WTC11 (cell line): ENCODE data around the gene VANGL1. TPM values are rescaled to one million over a fixed set of nuclear protein-coding genes. Genes with fewer than 3 reads are reported as not detected.

Experiments used
- ATAC-seq: fragments of 200-7000 bp; cut with Tn5 transposase; 2 replicates; pipeline ENCODE4 v1.10.0; 2021; ENCODE audit warnings: mild to moderate bottlenecking, moderate library complexity
- CTCF ChIA-PET: fragments of 300-600 bp; sonication (Branson Sonifier 250); formaldehyde crosslinking; loops from one replicate; lab custom pipeline; 2021; ENCODE audit warnings: antibody characterized with exemption; lab: Charles Lee
- POLR2A ChIA-PET: fragments of 350-600 bp; sonication (Branson Sonifier 250); formaldehyde crosslinking; loops from one replicate; lab custom pipeline; 2021; ENCODE audit warnings: antibody characterized with exemption; lab: Charles Lee
- DNase-seq: peaks from one replicate; pipeline ENCODE4 v3.0.0; 2021; ENCODE audit warnings: low spot score
- H3K27ac Mint-ChIP-seq: 2 replicates; pipeline ENCODE4 v1.8.0; 2021; ENCODE audit warnings: mixed read lengths
- H3K27me3 Mint-ChIP-seq: 2 replicates; pipeline ENCODE4 v1.8.0; 2021; ENCODE audit warnings: low read depth, mild to moderate bottlenecking, moderate library complexity, mixed read lengths
- H3K36me3 Mint-ChIP-seq: 2 replicates; pipeline ENCODE4 v1.8.0; 2021; ENCODE audit warnings: mixed read lengths
- H3K4me1 Mint-ChIP-seq: 2 replicates; pipeline ENCODE4 v1.8.0; 2022; ENCODE audit warnings: mixed read lengths
- H3K4me3 Mint-ChIP-seq: 2 replicates; pipeline ENCODE4 v1.8.0; 2021; ENCODE audit warnings: mild to moderate bottlenecking, moderate library complexity, mixed read lengths
- H3K9me3 Mint-ChIP-seq: 2 replicates; pipeline ENCODE4 v1.8.0; 2021; ENCODE audit warnings: mixed read lengths
- AR ChIP-seq: fragments of 250-450 bp; sonication (Bioruptor Pico); IDR thresholded peaks from 2 replicates; pipeline ENCODE4 v1.9.0; 2021; ENCODE audit warnings: mild to moderate bottlenecking
- ATF6 ChIP-seq: sonication (generic); formaldehyde crosslinking; IDR thresholded peaks from 2 replicates; pipeline ENCODE4 v1.8.1; 2023; ENCODE audit warnings: mild to moderate bottlenecking, missing genetic modification reagents
- CREM ChIP-seq: sonication (generic); formaldehyde crosslinking; IDR thresholded peaks from 2 replicates; pipeline ENCODE4 v1.8.1; 2022; ENCODE audit warnings: mild to moderate bottlenecking, missing genetic modification reagents, moderate library complexity
- ELF4 ChIP-seq: sonication (generic); formaldehyde crosslinking; IDR thresholded peaks from 2 replicates; pipeline ENCODE4 v1.8.1; 2022; ENCODE audit warnings: low read depth, mild to moderate bottlenecking, moderate library complexity, missing genetic modification reagents
- ERG ChIP-seq: fragments of 250-450 bp; sonication (Bioruptor Pico); IDR thresholded peaks from 2 replicates; pipeline ENCODE4 v1.8.0; 2021; ENCODE audit warnings: mild to moderate bottlenecking
- FOXK1 ChIP-seq: sonication (generic); formaldehyde crosslinking; IDR thresholded peaks from 2 replicates; pipeline ENCODE4 v1.8.0; 2022; ENCODE audit warnings: mild to moderate bottlenecking, moderate library complexity, missing genetic modification reagents
- GRHL2 ChIP-seq: fragments of 250-450 bp; sonication (Bioruptor Pico); IDR thresholded peaks from 2 replicates; pipeline ENCODE4 v1.8.0; 2022; ENCODE audit warnings: mild to moderate bottlenecking, moderate library complexity; ENCODE audit not compliant: insufficient replicate concordance, severe bottlenecking
- HMGA2 ChIP-seq: fragments of 250-450 bp; sonication (Bioruptor Pico); IDR thresholded peaks from 2 replicates; pipeline ENCODE4 v1.4.0; 2021; ENCODE audit warnings: mild to moderate bottlenecking, moderate library complexity
- IRF1 ChIP-seq: sonication (generic); formaldehyde crosslinking; IDR thresholded peaks from 2 replicates; pipeline ENCODE4 v1.8.0; 2023; ENCODE audit warnings: missing genetic modification reagents
- JUN ChIP-seq: sonication (generic); formaldehyde crosslinking; IDR thresholded peaks from 2 replicates; pipeline ENCODE4 v1.8.0; 2023; ENCODE audit warnings: mild to moderate bottlenecking, missing genetic modification reagents
- RORB ChIP-seq: fragments of 250-450 bp; sonication (Bioruptor Pico); IDR thresholded peaks from 2 replicates; pipeline ENCODE4 v1.9.0; 2021; ENCODE audit warnings: mild to moderate bottlenecking
- SMAD3 ChIP-seq: sonication (generic); formaldehyde crosslinking; IDR thresholded peaks from 2 replicates; pipeline ENCODE4 v1.8.0; 2022; ENCODE audit warnings: missing genetic modification reagents, mild to moderate bottlenecking, borderline replicate concordance
- SMAD4 ChIP-seq: sonication (generic); formaldehyde crosslinking; IDR thresholded peaks from 2 replicates; pipeline ENCODE4 v1.8.0; 2022; ENCODE audit warnings: mild to moderate bottlenecking, missing genetic modification reagents
- SOX15 ChIP-seq: fragments of 250-450 bp; sonication (Bioruptor Pico); IDR thresholded peaks from 2 replicates; pipeline ENCODE4 v1.9.0; 2021; ENCODE audit warnings: mild to moderate bottlenecking
- USF2 ChIP-seq: sonication (generic); formaldehyde crosslinking; IDR thresholded peaks from 2 replicates; pipeline ENCODE4 v1.8.1; 2023; ENCODE audit warnings: mild to moderate bottlenecking, missing genetic modification reagents, moderate library complexity
- ZNF138 ChIP-seq: sonication (generic); formaldehyde crosslinking; conservative IDR thresholded peaks from 2 replicates; pipeline ENCODE4 v1.8.1; 2022; ENCODE audit warnings: mild to moderate bottlenecking, moderate library complexity, missing genetic modification reagents
- total RNA-seq: library from RNA; stranded (reverse); gene quantifications from 3 replicates; pipeline ENCODE4 v1.2.3, GENCODE V29; 2021

VANGL1 gene
- total RNA-seq, 1 experiment from 2014 or later, result 15.8 TPM

- H3K27me3 Mint-ChIP-seq, result no peaks in the 10 kb centered on the region
- H3K4me3 Mint-ChIP-seq, result no peak overlapping the region
- H3K27ac Mint-ChIP-seq, result no peak overlapping the region
- peaks cover 8% of the 10 kb centered on the region for H3K36me3 Mint-ChIP-seq
- TF ChIP-seq SMAD4 (no peak), HMGA2 (no peak), SOX15 (CRISPR knock-in tag) (no peak), FOXK1 (CRISPR knock-in tag) (no peak), ZNF138 (CRISPR knock-in tag) (no peak), SMAD3 (CRISPR knock-in tag) (no peak), ELF4 (CRISPR knock-in tag) (no peak), JUN (no peak), ATF6 (no peak), IRF1 (no peak), GRHL2 (no peak), CREM (CRISPR knock-in tag) (no peak)
- TF ChIP-seq, all 79 proteins: peak for 0
- ATAC-seq, result no peak
- Mint-ChIP-seq H3K9me3 (no peaks in the 10 kb centered on the region), H3K4me1 (peaks cover 25% of the 10 kb centered on the region)
- POLR2A ChIA-PET, result no interaction called here
- DNase-seq, result no peak
- CTCF ChIA-PET, result interaction anchor here (0.6 to 1.7 kb wide), 2 partner anchors 52 to 60 kb away, joined by 3 to 6 read pairs; no protein-coding TSS in a partner anchor
Observed at GRCh38 chr1:115647047-115647446, 5.3 kb downstream of the VANGL1 start.

- ChIA-PET CTCF (interaction anchor here (0.6 kb wide), 1 partner anchor 52 kb away, joined by 3 read pairs; no protein-coding TSS in a partner anchor), POLR2A (no interaction called here)
- Mint-ChIP-seq H3K4me1 (peaks cover 26% of the 10 kb centered on the region), H3K36me3 (peaks cover 11% of the 10 kb centered on the region), H3K4me3 (no peak overlapping the region), H3K27ac (no peak overlapping the region), H3K27me3 (no peaks in the 10 kb centered on the region), H3K9me3 (no peaks in the 10 kb centered on the region)
- DNase-seq (no peak), ATAC-seq (no peak)
- TF ChIP-seq CREM (CRISPR knock-in tag) (no peak), RORB (CRISPR knock-in tag) (no peak), AR (CRISPR knock-in tag) (no peak), USF2 (CRISPR knock-in tag) (no peak), ERG (CRISPR knock-in tag) (no peak)
Observed at GRCh38 chr1:115647507-115647906, 5.7 kb downstream of the VANGL1 start.
